Activated T-helper 1 cell treated with anti-CD3 and anti-CD28 coated beads, Interleukin-2, amount 50 U/mL, for 16 hours (primary cell): ENCODE measurements around the gene ZNF48.

Source experiments
- DNase-seq, 2 donors: peaks; one replicate each; pipeline ENCODE4 v3.0.0-alpha.2; 2020; ENCODE audit warnings: low read depth in 1 of 2, low spot score in 1 of 2

Gene ZNF48

GRCh38 chr16:30437511-30438046 lies 42.4 kb downstream of the ZNF48 start:
- DNase-seq = no peak

GRCh38 chr16:30438835-30439234 lies 43.6 kb downstream of the ZNF48 start:
- DNase-seq = no peak

GRCh38 chr16:30439720-30440348 lies 44.6 kb downstream of the ZNF48 start:
- DNase-seq = no peak

GRCh38 chr16:30443631-30444030 lies 48.4 kb downstream of the ZNF48 start:
- DNase-seq = no peak

- DNase-seq = no peak
These were observed 49.3 kb downstream of the ZNF48 start for GRCh38 chr16:30444231-30445148.

GRCh38 chr16:30445149-30445407 lies 49.9 kb downstream of the ZNF48 start:
- no peak for DNase-seq

GRCh38 chr16:30445408-30446202 lies 50.4 kb downstream of the ZNF48 start, which contains the start of gene SEPHS2:
Gene SEPHS2 (minus strand): TSS chr16:30445874. CDS start chr16:30445727, 147 bp downstream.
- peak; percentile 88 to 92 for DNase-seq

GRCh38 chr16:30446203-30446595 lies 51.0 kb downstream of the ZNF48 start:
- no peak for DNase-seq

- DNase-seq = no peak
These were observed 52.4 kb downstream of the ZNF48 start for GRCh38 chr16:30447512-30448226.

GRCh38 chr16:30449116-30449435 lies 53.9 kb downstream of the ZNF48 start:
- no peak for DNase-seq
